ENCODE data around the gene UBXN10. TPM values are rescaled to one million over a fixed set of nuclear protein-coding genes. Genes with fewer than 3 reads are reported as not detected.

UBXN10 gene
- total and polyA plus RNA-seq, 2 of the 4 experiments (the other 2 are of a cell fraction) = not detected

DNA sequence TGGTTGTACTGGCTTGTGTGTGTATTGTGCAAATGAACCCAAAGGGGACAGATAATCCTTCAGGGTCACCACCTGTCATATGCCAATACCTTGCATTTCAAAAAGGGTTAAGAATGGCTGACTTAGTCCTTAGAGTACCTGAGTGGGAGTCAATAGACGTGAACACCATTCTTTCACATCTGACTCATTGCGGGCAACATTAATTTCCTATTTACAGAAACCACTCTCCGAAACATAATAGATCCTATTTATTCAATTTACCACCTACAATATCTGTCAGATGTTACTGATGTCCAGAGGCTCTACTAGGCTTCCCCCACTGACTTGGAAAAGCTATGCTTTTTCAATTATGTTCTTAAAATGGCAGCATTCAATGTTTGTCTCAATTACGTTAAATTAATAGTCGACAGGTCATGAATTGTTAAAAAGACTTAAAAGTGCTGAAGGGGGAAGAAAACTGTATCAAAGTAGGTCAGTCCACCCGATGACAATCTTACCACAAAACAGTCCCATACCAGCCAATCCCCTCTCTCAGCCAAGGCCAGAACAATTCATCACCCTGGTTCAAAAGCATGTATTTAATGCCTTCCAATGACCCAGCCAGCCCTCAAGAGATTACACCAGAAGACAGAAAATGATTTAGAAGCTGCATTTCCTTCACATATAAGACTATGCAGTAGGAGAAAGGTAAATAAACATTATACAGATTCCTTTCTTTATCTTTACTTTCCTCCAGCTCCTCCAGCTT is 49.1 kb downstream of the UBXN10 start:
- POLR2A ChIA-PET (ENCODE audit: unreplicated experiment) = no interaction called here
- in situ Hi-C loops (cut with MboI; ENCODE audit: low sequenced_read_pairs) (no loop called here), intact Hi-C loops (cut with micrococcal nuclease) (no loop called here)

More for the DNA sequence above, 49.1 kb downstream of the UBXN10 start:
- CTCF ChIA-PET = interaction anchor here (0.6 kb wide), 1 partner anchor 22 kb away, joined by 4 read pairs; no protein-coding TSS in a partner anchor
- WGBS, 2 experiments (ENCODE audit: extremely low coverage in 2 of 2, insufficient read length in 1 of 2) = 37% methylated on average over 2 of the region's 6 CpGs; no CpG with 5 or more reads in 1 of the 2 experiments
- dilution Hi-C loops (cut with HindIII; ENCODE audit: low sequenced_read_pairs, unreplicated experiment) = no loop called here
- DNase-seq = no peak
- Histone ChIP-seq H3K79me1 (ENCODE audit: low read depth in 1 of 2, low read length in 2 of 2) (no peaks in the 10 kb centered on the region), H4K91ac (ENCODE audit: insufficient read depth, low read depth, low read length) (no peak overlapping the region), H2AK5ac (ENCODE audit: low read depth, low read length) (no peak overlapping the region), H3K23ac (ENCODE audit: low read depth, low read length) (no peak overlapping the region), H3K36me3 (ENCODE audit: control insufficient read depth, insufficient read depth, low read length) (no peaks in the 10 kb centered on the region), H2BK15ac (ENCODE audit: low read depth, low read length) (no peak overlapping the region), H2AK9ac (replicated peaks; ENCODE audit: low read depth, low read length, poor library complexity) (no peak overlapping the region), H4K5ac (ENCODE audit: low read depth, low read length) (no peak overlapping the region), H3K27ac (ENCODE audit: insufficient read depth, low read length) (no peak overlapping the region), H3K9me3 (ENCODE audit: control insufficient read depth, insufficient read depth, low read length) (no peaks in the 10 kb centered on the region), H3K4me3 (ENCODE audit: insufficient read depth, low read depth, low read length) (no peak overlapping the region), H3K9me1 (ENCODE audit: insufficient read depth, low read length) (no peaks in the 10 kb centered on the region), H4K8ac (ENCODE audit: low read depth in 2 of 2, low read length in 2 of 2) (no peak overlapping the region), H3K27me3 (ENCODE audit: control insufficient read depth, insufficient read depth, low read length) (peaks cover 26% of the 10 kb centered on the region), H3K18ac (ENCODE audit: low read depth, low read length) (no peak overlapping the region), H2AFZ (replicated peaks; ENCODE audit: low read length, poor library complexity) (no peak overlapping the region), H2BK120ac (ENCODE audit: low read depth, low read length) (no peak overlapping the region), H3K4me1 (ENCODE audit: control insufficient read depth, insufficient read depth, low read length) (0 out of 2 replicates have a peak, but pooled peaks cover 2% of the 10 kb centered on the region), H3K56ac (ENCODE audit: extremely low read depth, insufficient read depth, low read length) (no peak overlapping the region), H3K4me2 (ENCODE audit: low read depth, low read length) (no peak overlapping the region), H3K14ac (replicated peaks; ENCODE audit: low read depth, low read length) (no peak overlapping the region), H4K20me1 (ENCODE audit: insufficient read depth, low read length) (no peaks in the 10 kb centered on the region), H2BK20ac (ENCODE audit: low read depth, low read length) (no peak overlapping the region), H3K4ac (ENCODE audit: low read depth, low read length) (no peak overlapping the region), H2BK5ac (ENCODE audit: low read depth, low read length, poor library complexity, severe bottlenecking) (no peak overlapping the region), H3K9ac (ENCODE audit: low read depth, low read length) (no peak overlapping the region)
- no peak for ATAC-seq (ENCODE audit: low read depth)
- BruUV-seq (replicated peaks) = no TSS peak
- TF ChIP-seq CTCF (conservative IDR thresholded peaks at IDR 0.05; ENCODE audit: low read depth, low read length) (no peak), MAZ (IDR thresholded peaks at IDR 0.05; ENCODE audit: borderline replicate concordance, low read depth, low read length) (no peak), BHLHE40 (IDR thresholded peaks at IDR 0.05; ENCODE audit: low read depth, low read length) (no peak)

Data from IMR-90 (cell line).